ENCODE measurements around the gene SMIM36. TPM values are rescaled to one million over a fixed set of nuclear protein-coding genes. Genes with fewer than 3 reads are reported as not detected.

SMIM36 gene
- polyA plus RNA-seq (2013, experiment 1 of 2), result not detected
- polyA plus RNA-seq (2013, experiment 2 of 2), result not detected

DNA sequence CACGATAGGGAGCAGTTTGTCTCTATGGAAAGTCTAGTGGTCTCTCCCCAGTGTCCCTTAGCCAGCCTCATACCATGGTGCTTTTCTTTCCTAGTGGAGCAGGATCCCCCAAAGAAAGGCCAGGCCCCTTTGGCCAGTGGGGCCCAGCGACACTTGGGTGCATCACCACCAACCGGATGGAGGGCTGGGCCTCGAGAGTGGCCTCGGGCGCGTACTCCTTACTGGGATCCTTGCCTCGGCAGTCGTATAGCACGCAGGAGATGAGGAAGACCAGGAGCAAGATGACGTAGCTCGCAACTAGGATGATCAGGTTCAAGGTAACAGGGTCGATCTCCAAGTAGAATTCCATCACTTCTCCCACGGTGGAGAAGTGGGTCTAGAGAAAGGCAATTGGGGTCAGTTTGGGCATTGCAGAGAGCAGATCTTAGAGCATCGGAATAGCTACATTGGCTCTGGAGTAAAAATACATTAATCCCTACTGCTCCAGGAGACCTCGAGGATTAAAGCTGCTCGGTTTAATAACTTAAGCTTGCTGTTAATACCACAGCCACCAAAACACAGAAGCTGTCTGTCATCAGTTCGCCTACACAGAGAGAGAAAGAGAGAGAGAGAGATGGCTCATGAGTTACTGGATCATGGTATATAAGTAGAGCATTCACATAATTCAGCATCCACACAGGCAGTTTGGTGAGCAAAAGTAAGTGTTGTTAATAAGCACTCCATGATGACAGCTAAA lies at the start of gene SMIM36:
TSS of gene SMIM36 (minus strand) at position 467 of the 736 bp plus-strand sequence.
- no peaks in the 10 kb centered on the region for H3K79me1 ChIP-seq (replicated peaks; ENCODE audit: low read length, poor library complexity, severe bottlenecking)
- no peak within 1 kb of the TSS for H2BK120ac ChIP-seq (ENCODE audit: low read depth, low read length)
- no peak within 1 kb of the TSS for H3K4ac ChIP-seq (ENCODE audit: low read depth in 1 of 2, low read length in 2 of 2)
- no peak for DNase-seq
- no peak within 1 kb of the TSS for H2AK5ac ChIP-seq (ENCODE audit: low read length, severe bottlenecking)
- no peak within 1 kb of the TSS for H3K27ac ChIP-seq (ENCODE audit: low read length, poor library complexity, severe bottlenecking)
- no peak within 1 kb of the TSS for H3K23ac ChIP-seq (ENCODE audit: low read length in 2 of 2)
- H2BK15ac ChIP-seq (ENCODE audit: low read depth, poor library complexity, severe bottlenecking), result no peak within 1 kb of the TSS
- peak within 1 kb of the TSS in 1 of 2 experiments; percentile 45 for H2BK12ac ChIP-seq (ENCODE audit: low read length in 2 of 2)
- no peak within 1 kb of the TSS for H4K91ac ChIP-seq (ENCODE audit: low read length)
- 98% methylated on average over 14 of the region's 18 CpGs for WGBS
- no peaks in the 10 kb centered on the region for H3K4me1 ChIP-seq (ENCODE audit: control insufficient read depth, insufficient read depth, low read depth, low read length)
- no peak within 1 kb of the TSS for H3K4me3 ChIP-seq (ENCODE audit: insufficient read depth in 1 of 2, low read depth in 1 of 2, low read length in 2 of 2)
- no peak within 1 kb of the TSS for H3K4me2 ChIP-seq (ENCODE audit: low read length, poor library complexity, severe bottlenecking)
- H3K9me3 ChIP-seq (ENCODE audit: control insufficient read depth, low read length), result no peaks in the 10 kb centered on the region
- H3K36me3 ChIP-seq (ENCODE audit: control insufficient read depth in 1 of 2, insufficient read depth in 2 of 2, low read depth in 1 of 2, low read length in 2 of 2), result no peaks in the 10 kb centered on the region
- no peak within 1 kb of the TSS for H3K9ac ChIP-seq (ENCODE audit: low read length)
- no peak within 1 kb of the TSS for H2AFZ ChIP-seq (ENCODE audit: low read depth, low read length)
- H3K14ac ChIP-seq (ENCODE audit: low read length in 2 of 2), result peak within 1 kb of the TSS in 1 of 2 experiments; percentile 41
- H3K27me3 ChIP-seq (ENCODE audit: control insufficient read depth in 1 of 2, insufficient read depth in 1 of 2, low read length in 2 of 2), result peaks cover 0 to 7% of the 10 kb centered on the region in 2 experiments
- no peak within 1 kb of the TSS for H3K18ac ChIP-seq (ENCODE audit: low read depth in 1 of 2, low read length in 2 of 2)
- no peak within 1 kb of the TSS for H4K8ac ChIP-seq (ENCODE audit: low read length)
- H2BK5ac ChIP-seq (ENCODE audit: low read depth, low read length, poor library complexity, severe bottlenecking), result no peak within 1 kb of the TSS

DNA sequence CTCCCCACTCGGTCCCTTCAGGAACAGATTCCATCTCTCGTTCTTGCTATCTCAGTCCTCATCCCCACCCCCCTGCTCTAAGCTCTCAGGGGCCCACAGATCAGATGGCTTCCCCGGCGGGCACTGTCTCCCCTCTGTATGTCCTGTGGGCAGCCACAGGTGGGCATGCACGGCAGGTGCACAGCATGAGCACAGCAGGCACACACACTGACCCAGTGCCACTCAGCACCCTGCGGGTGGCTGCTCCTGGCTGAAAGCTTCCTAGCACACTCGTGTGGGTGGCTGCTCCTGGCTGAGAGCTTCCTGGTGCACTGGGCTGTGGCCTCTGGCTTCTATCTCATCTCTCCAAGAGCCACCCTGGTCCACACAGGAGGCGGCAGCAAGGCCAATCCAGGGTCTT lies 44.5 kb upstream of the SMIM36 start:
- 95% methylated on average over 8 of the region's 8 CpGs for WGBS
- Histone ChIP-seq H3K23ac (ENCODE audit: low read length in 2 of 2) (no peak overlapping the region), H3K4me2 (ENCODE audit: low read length, poor library complexity, severe bottlenecking) (no peak overlapping the region), H4K91ac (ENCODE audit: low read length) (peak overlapping the region; percentile 54), H2BK120ac (ENCODE audit: low read depth, low read length) (no peak overlapping the region), H3K36me3 (ENCODE audit: control insufficient read depth in 1 of 2, insufficient read depth in 2 of 2, low read depth in 1 of 2, low read length in 2 of 2) (no peaks in the 10 kb centered on the region), H2BK5ac (ENCODE audit: low read depth, low read length, poor library complexity, severe bottlenecking) (no peak overlapping the region), H3K4me1 (ENCODE audit: control insufficient read depth, insufficient read depth, low read depth, low read length) (no peaks in the 10 kb centered on the region), H2AK5ac (ENCODE audit: low read length, severe bottlenecking) (no peak overlapping the region), H3K4me3 (ENCODE audit: insufficient read depth in 1 of 2, low read depth in 1 of 2, low read length in 2 of 2) (no peak overlapping the region), H4K8ac (ENCODE audit: low read length) (no peak overlapping the region), H2BK12ac (ENCODE audit: low read length in 2 of 2) (no peak overlapping the region), H3K4ac (ENCODE audit: low read depth in 1 of 2, low read length in 2 of 2) (no peak overlapping the region), H2AFZ (ENCODE audit: low read depth, low read length) (no peak overlapping the region), H3K18ac (ENCODE audit: low read depth in 1 of 2, low read length in 2 of 2) (no peak overlapping the region), H3K27ac (ENCODE audit: low read length, poor library complexity, severe bottlenecking) (no peak overlapping the region), H3K14ac (ENCODE audit: low read length in 2 of 2) (no peak overlapping the region), H3K79me1 (replicated peaks; ENCODE audit: low read length, poor library complexity, severe bottlenecking) (no peaks in the 10 kb centered on the region), H3K9ac (ENCODE audit: low read length) (no peak overlapping the region), H3K27me3 (ENCODE audit: control insufficient read depth in 1 of 2, insufficient read depth in 1 of 2, low read length in 2 of 2) (peaks cover 7 to 10% of the 10 kb centered on the region in 2 experiments), H2BK15ac (ENCODE audit: low read depth, poor library complexity, severe bottlenecking) (no peak overlapping the region), H3K9me3 (ENCODE audit: control insufficient read depth, low read length) (no peaks in the 10 kb centered on the region)
- DNase-seq, result no peak

DNA sequence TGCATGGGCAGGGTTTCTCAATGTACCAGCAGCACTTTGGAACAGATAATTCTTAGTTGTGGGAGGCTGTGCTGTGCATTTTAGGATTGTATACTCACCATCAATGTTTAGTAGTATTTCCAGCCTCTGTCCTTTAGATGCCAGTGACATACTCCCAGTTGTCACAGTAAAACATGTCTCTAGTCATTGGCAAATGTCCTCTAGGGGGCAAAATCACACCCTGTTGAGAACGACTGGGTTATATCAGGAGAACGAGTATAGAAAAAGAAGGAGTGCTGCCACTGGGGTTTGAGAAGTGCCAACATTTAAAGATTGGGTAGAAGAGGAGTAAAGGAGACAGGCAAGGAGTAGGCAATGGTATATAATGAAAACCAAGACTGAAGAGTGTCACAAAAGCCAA lies 37.9 kb upstream of the SMIM36 start:
- H3K4me2 ChIP-seq (ENCODE audit: low read length, poor library complexity, severe bottlenecking), result no peak overlapping the region
- no peak overlapping the region for H3K23ac ChIP-seq (ENCODE audit: low read length in 2 of 2)
- H2AK5ac ChIP-seq (ENCODE audit: low read length, severe bottlenecking), result no peak overlapping the region
- H2BK5ac ChIP-seq (ENCODE audit: low read depth, low read length, poor library complexity, severe bottlenecking), result no peak overlapping the region
- H2BK12ac ChIP-seq (ENCODE audit: low read length in 2 of 2), result no peak overlapping the region
- no peak overlapping the region for H3K14ac ChIP-seq (ENCODE audit: low read length in 2 of 2)
- H3K79me1 ChIP-seq (replicated peaks; ENCODE audit: low read length, poor library complexity, severe bottlenecking), result no peaks in the 10 kb centered on the region
- H3K9me3 ChIP-seq (ENCODE audit: control insufficient read depth, low read length), result no peaks in the 10 kb centered on the region
- H3K27ac ChIP-seq (ENCODE audit: low read length, poor library complexity, severe bottlenecking), result no peak overlapping the region
- DNase-seq, result peak; percentile 17
- 13% methylated on average over 2 of the region's 2 CpGs for WGBS
- no peak overlapping the region for H4K91ac ChIP-seq (ENCODE audit: low read length)
- H2AFZ ChIP-seq (ENCODE audit: low read depth, low read length), result no peak overlapping the region
- no peak overlapping the region for H3K4ac ChIP-seq (ENCODE audit: low read depth in 1 of 2, low read length in 2 of 2)
- no peak overlapping the region for H3K4me3 ChIP-seq (ENCODE audit: insufficient read depth in 1 of 2, low read depth in 1 of 2, low read length in 2 of 2)
- H3K4me1 ChIP-seq (ENCODE audit: control insufficient read depth, insufficient read depth, low read depth, low read length), result no peaks in the 10 kb centered on the region
- H3K36me3 ChIP-seq (ENCODE audit: control insufficient read depth in 1 of 2, insufficient read depth in 2 of 2, low read depth in 1 of 2, low read length in 2 of 2), result no peaks in the 10 kb centered on the region
- H2BK120ac ChIP-seq (ENCODE audit: low read depth, low read length), result no peak overlapping the region
- no peak overlapping the region for H3K9ac ChIP-seq (ENCODE audit: low read length)
- peaks cover 6 to 8% of the 10 kb centered on the region in 2 experiments for H3K27me3 ChIP-seq (ENCODE audit: control insufficient read depth in 1 of 2, insufficient read depth in 1 of 2, low read length in 2 of 2)
- no peak overlapping the region for H2BK15ac ChIP-seq (ENCODE audit: low read depth, poor library complexity, severe bottlenecking)
- H3K18ac ChIP-seq (ENCODE audit: low read depth in 1 of 2, low read length in 2 of 2), result no peak overlapping the region
- H4K8ac ChIP-seq (ENCODE audit: low read length), result no peak overlapping the region

DNA sequence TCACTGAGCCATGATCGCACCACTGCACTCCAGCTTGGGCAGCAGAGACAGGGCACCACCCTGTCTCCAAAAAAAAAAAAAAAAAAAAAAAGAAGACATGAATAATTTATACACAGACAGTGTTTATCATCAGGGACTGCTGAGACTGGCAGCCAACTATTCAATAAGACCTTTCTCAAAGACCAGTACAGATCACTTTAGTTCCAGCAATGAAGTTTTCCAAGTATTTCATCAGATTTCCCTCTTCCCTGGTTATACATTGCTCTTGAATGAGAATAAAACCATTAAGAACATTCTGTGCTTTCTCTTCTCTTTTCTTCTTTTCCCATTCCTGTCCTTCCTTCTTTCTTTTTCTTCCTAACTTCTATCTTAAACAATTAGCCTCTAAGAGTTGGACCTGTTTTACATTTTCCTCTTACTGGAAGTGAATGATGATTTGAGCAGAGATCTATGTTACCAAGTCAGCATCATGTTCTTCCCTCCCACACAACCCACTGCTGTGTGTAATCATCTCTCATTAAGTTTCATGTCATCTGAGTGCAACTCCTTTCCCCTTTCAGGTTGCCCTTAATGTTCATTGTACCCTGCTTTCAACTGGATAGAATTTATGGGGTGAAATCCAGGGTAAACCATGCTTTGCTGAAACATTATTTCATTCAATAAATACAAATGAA lies 35.9 kb upstream of the SMIM36 start:
- 100% methylated on average over 1 of the region's 1 CpG for WGBS

More for the DNA sequence above, 35.9 kb upstream of the SMIM36 start:
- Histone ChIP-seq H3K4me3 (ENCODE audit: insufficient read depth in 1 of 2, low read depth in 1 of 2, low read length in 2 of 2) (no peak overlapping the region), H3K23ac (ENCODE audit: low read length in 2 of 2) (no peak overlapping the region), H3K18ac (ENCODE audit: low read depth in 1 of 2, low read length in 2 of 2) (no peak overlapping the region), H2AFZ (ENCODE audit: low read depth, low read length) (no peak overlapping the region), H2BK120ac (ENCODE audit: low read depth, low read length) (no peak overlapping the region), H3K79me1 (replicated peaks; ENCODE audit: low read length, poor library complexity, severe bottlenecking) (no peaks in the 10 kb centered on the region), H2BK15ac (ENCODE audit: low read depth, poor library complexity, severe bottlenecking) (no peak overlapping the region), H3K9ac (ENCODE audit: low read length) (peak overlapping the region; percentile 20), H3K36me3 (ENCODE audit: control insufficient read depth in 1 of 2, insufficient read depth in 2 of 2, low read depth in 1 of 2, low read length in 2 of 2) (no peaks in the 10 kb centered on the region), H3K27ac (ENCODE audit: low read length, poor library complexity, severe bottlenecking) (no peak overlapping the region), H2BK12ac (ENCODE audit: low read length in 2 of 2) (no peak overlapping the region), H2AK5ac (ENCODE audit: low read length, severe bottlenecking) (no peak overlapping the region), H4K8ac (ENCODE audit: low read length) (no peak overlapping the region), H2BK5ac (ENCODE audit: low read depth, low read length, poor library complexity, severe bottlenecking) (no peak overlapping the region), H3K4ac (ENCODE audit: low read depth in 1 of 2, low read length in 2 of 2) (no peak overlapping the region), H3K4me1 (ENCODE audit: control insufficient read depth, insufficient read depth, low read depth, low read length) (no peaks in the 10 kb centered on the region), H3K14ac (ENCODE audit: low read length in 2 of 2) (no peak overlapping the region), H3K9me3 (ENCODE audit: control insufficient read depth, low read length) (no peaks in the 10 kb centered on the region), H4K91ac (ENCODE audit: low read length) (no peak overlapping the region), H3K27me3 (ENCODE audit: control insufficient read depth in 1 of 2, insufficient read depth in 1 of 2, low read length in 2 of 2) (peaks cover 6 to 8% of the 10 kb centered on the region in 2 experiments), H3K4me2 (ENCODE audit: low read length, poor library complexity, severe bottlenecking) (no peak overlapping the region)
- peak; percentile 6 for DNase-seq

All from mesenchymal stem cell (in vitro differentiated cells and primary cell).